CD4-positive, alpha-beta T cell treated with Interleukin-2 at 100 ng/mL for 4 hours (primary cell): Measurements from ENCODE around the gene CREB3L2.
"Not testable (repeated sequence)": the region's sequence is repeated elsewhere in the genome, so short reads cannot be mapped to it uniquely, and the experiment has no call there.

Source experiments
- DNase-seq: peaks from one replicate; pipeline ENCODE4 v3.0.0-alpha.2; 2020; ENCODE audit warnings: low spot score

Gene CREB3L2

GRCh38 chr7:137968890-137969289 lies 33.0 kb downstream of the CREB3L2 start:
- no peak for DNase-seq

- not testable (repeated sequence) for DNase-seq
Measured at GRCh38 chr7:137968339-137968738, 33.5 kb downstream of the CREB3L2 start.

- DNase-seq = no peak
Measured at GRCh38 chr7:137967143-137968018, 34.5 kb downstream of the CREB3L2 start.

- no peak for DNase-seq
Measured at GRCh38 chr7:137966641-137967142, 35.2 kb downstream of the CREB3L2 start.

GRCh38 chr7:137965942-137966640 lies 35.8 kb downstream of the CREB3L2 start:
- no peak for DNase-seq

GRCh38 chr7:137964824-137965545 lies 36.9 kb downstream of the CREB3L2 start:
- no peak for DNase-seq

GRCh38 chr7:137962875-137963507 lies 38.9 kb downstream of the CREB3L2 start:
- no peak for DNase-seq

GRCh38 chr7:137962491-137962874 lies 39.4 kb downstream of the CREB3L2 start:
- no peak for DNase-seq

- DNase-seq = no peak
Measured at GRCh38 chr7:137961200-137962177, 40.4 kb downstream of the CREB3L2 start.

GRCh38 chr7:137960020-137960419 lies 41.9 kb downstream of the CREB3L2 start:
- DNase-seq = no peak

GRCh38 chr7:137958470-137959431 lies 43.1 kb downstream of the CREB3L2 start:
- no peak for DNase-seq

- no peak for DNase-seq
Measured at GRCh38 chr7:137957887-137958286, 44.0 kb downstream of the CREB3L2 start.

GRCh38 chr7:137956591-137956990 lies 45.3 kb downstream of the CREB3L2 start:
- DNase-seq = no peak

GRCh38 chr7:137956183-137956582 lies 45.7 kb downstream of the CREB3L2 start:
- DNase-seq = no peak

GRCh38 chr7:137954614-137955013 lies 47.3 kb downstream of the CREB3L2 start:
- no peak for DNase-seq

- no peak for DNase-seq
Measured at GRCh38 chr7:137953665-137954470, 48.0 kb downstream of the CREB3L2 start.

- DNase-seq = no peak
Measured at GRCh38 chr7:137953043-137953664, 48.7 kb downstream of the CREB3L2 start.

GRCh38 chr7:137952426-137952805 lies 49.5 kb downstream of the CREB3L2 start:
- DNase-seq = no peak
